Aorta (tissue), 5 donors: ENCODE results near the gene SH3RF3. TPM values are rescaled to one million over a fixed set of nuclear protein-coding genes. Genes with fewer than 3 reads are reported as not detected.
A peak's percentile ranks its signal among the peaks of the same experiment; 100 is the strongest.

Experiments used
- ATAC-seq: fragments of 200-7000 bp; cut with Tn5 transposase; one replicate; pipeline ENCODE4 v1.9.1; 2022; ENCODE audit warnings: moderate library complexity; ENCODE audit not compliant: low FRiP score
- DNase-seq, 2 donors: peaks; one replicate each; pipeline ENCODE4 v3.0.0-alpha.2; 2020
- H3K27ac ChIP-seq, 2 donors: one replicate each; pipeline ENCODE4 v1.5.1; 2013; ENCODE audit warnings: low read length in 2 of 2, mild to moderate bottlenecking in 2 of 2, moderate library complexity in 2 of 2, control low read depth in 1 of 2, inconsistent platforms in 1 of 2, low read depth in 1 of 2
- H3K27me3 ChIP-seq, 2 donors: one replicate each; pipeline ENCODE4 v1.6.1; 2013; ENCODE audit warnings: control low read depth in 1 of 2, low read length in 1 of 2, mild to moderate bottlenecking in 1 of 2, moderate library complexity in 1 of 2; ENCODE audit not compliant: insufficient read depth in 2 of 2, control insufficient read depth in 1 of 2
- H3K36me3 ChIP-seq, 2 donors: one replicate each; pipeline ENCODE4 v1.6.1; 2013; ENCODE audit warnings: control low read depth in 1 of 2, low read length in 1 of 2, mild to moderate bottlenecking in 1 of 2; ENCODE audit not compliant: insufficient read depth in 2 of 2, control insufficient read depth in 1 of 2
- H3K4me1 ChIP-seq, 2 donors: one replicate each; pipeline ENCODE4 v1.6.1; 2013; ENCODE audit warnings: low read length in 2 of 2, control low read depth in 1 of 2, mild to moderate bottlenecking in 1 of 2, moderate library complexity in 1 of 2; ENCODE audit not compliant: insufficient read depth in 2 of 2, control insufficient read depth in 1 of 2
- H3K4me3 ChIP-seq, 2 donors: one replicate each; pipeline ENCODE4 v1.5.1; 2013; ENCODE audit warnings: low read length in 2 of 2, control low read depth in 1 of 2, mild to moderate bottlenecking in 1 of 2
- H3K9me3 ChIP-seq: one replicate; pipeline ENCODE4 v1.6.1; 2013; ENCODE audit warnings: mild to moderate bottlenecking, low read length; ENCODE audit not compliant: control insufficient read depth
- WGBS, 2 donors: extraction: QIAGEN DNeasy Blood & Tissue Kit; methylation state at CpG; one replicate each; pipeline ENCODE4 v1.1.7; 2013; 5-methylcytosine and 5-hydroxymethylcytosine counted together
- intact Hi-C, 2 donors: fragments of 100-400 bp; cut with DNase I; formaldehyde crosslinking; loops; one replicate each; pipeline versions ENCODE4 v1.14.2 to v1.15.0; 2022
- polyA plus RNA-seq, 2 donors: library from polyadenylated mRNA; stranded (reverse); fragments of 200-250 nt; gene quantifications; one replicate each; pipeline ENCODE4 v1.2.3, GENCODE V29; 2013
- total RNA-seq, 2 donors: library from RNA; stranded (reverse); fragmentation: NEBNext Ultra II Directional; extraction: Animal tissue kit (Norgen Biotek cat#: 25700); gene quantifications; one replicate each; pipeline ENCODE4 v1.2.1, GENCODE V29; 2021
- donor health status: healthy with polysubstance abuse.
- donor health status: Bipolar disorder and iron deficiency.
- donor health status: DM: no; HTN: no; CAD: no.
- donor health status: DM: no; HTN: no; CAD: no.
- donor health status: DM: yes; HTN: yes; CAD: no.

Gene SH3RF3
- total and polyA plus RNA-seq, 4 donors, result 3.1 to 24.4 (median 18.0) TPM

- Histone ChIP-seq H3K27ac (peak overlapping the region; percentile 31 to 98), H3K4me1 (peaks cover 0 to 5% of the 10 kb centered on the region in 2 donors), H3K27me3 (no peaks in the 10 kb centered on the region), H3K4me3 (no peak overlapping the region), H3K36me3 (no peaks in the 10 kb centered on the region), H3K9me3 (no peaks in the 10 kb centered on the region)
- WGBS, 2 donors, result 55 to 62% methylated on average over 15 of the region's 15 CpGs
- ATAC-seq (peak; percentile 2), DNase-seq (peak; percentile 42 to 70)
- intact Hi-C loops, result loop anchor here (5.0 kb wide), 2 partner anchors 46 to 114 kb away; no protein-coding TSS in a partner anchor
Measured at GRCh38 chr2:109436610-109437225, 307.7 kb downstream of the SH3RF3 start.

DNA sequence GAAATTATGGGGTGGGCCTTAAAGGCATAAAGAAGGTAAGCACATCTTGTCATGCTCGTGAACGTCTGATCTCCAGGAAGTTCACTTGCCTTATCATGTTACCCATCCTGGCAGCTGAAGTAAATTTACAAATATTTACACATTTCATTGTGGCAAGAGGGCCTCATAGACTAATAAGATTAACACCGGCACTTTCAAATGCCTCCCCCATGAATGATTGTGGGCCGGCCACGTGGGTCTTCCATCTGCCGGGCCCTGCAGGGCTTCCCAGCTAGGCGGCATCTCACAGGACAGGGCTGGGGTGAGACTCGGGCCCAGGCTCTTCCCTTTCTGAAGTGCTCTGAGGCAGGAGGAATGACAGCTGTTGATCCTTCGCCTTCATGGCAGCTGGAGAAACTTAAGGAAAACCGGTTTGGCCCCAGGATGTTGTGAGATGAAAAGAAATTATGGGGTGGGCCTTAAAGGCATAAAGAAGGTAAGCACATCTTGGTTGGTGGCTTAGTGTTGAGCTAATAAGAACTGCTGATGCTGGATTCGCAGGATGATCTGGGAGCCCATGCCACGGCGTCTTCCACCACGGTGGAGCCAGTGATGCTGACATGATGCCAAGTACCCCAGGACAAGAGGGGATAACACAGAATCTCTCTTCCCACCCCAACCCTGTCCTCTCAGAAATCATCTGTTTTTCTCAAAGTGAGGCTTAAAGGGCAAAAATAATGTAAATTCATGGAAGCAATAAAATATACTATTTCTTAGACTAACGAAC lies 308.5 kb downstream of the SH3RF3 start:
- Histone ChIP-seq H3K9me3 (no peaks in the 10 kb centered on the region), H3K27ac (peak overlapping the region in 1 of 2 donors; percentile 30), H3K4me3 (no peak overlapping the region), H3K36me3 (no peaks in the 10 kb centered on the region), H3K27me3 (no peaks in the 10 kb centered on the region), H3K4me1 (peaks cover 0 to 5% of the 10 kb centered on the region in 2 donors)
- DNase-seq, result peak in 1 of 2 donors; percentile 46
- ATAC-seq, result no peak
- intact Hi-C loops, result loop anchor here (2.0 to 5.0 kb wide), 4 partner anchors 45 to 265 kb away; no protein-coding TSS in a partner anchor
- WGBS, 2 donors, result 92 to 95% methylated on average over 15 of the region's 15 CpGs

- peak overlapping the region; percentile 85 to 94 for H3K27ac ChIP-seq
- no peaks in the 10 kb centered on the region for H3K27me3 ChIP-seq
- peaks cover 0 to under 1% of the 10 kb centered on the region in 2 donors for H3K36me3 ChIP-seq
- H3K4me1 ChIP-seq, result peaks cover 0 to 5% of the 10 kb centered on the region in 2 donors
- intact Hi-C loops, result loop anchor here (2.0 to 5.0 kb wide), 4 partner anchors 44 to 265 kb away; no protein-coding TSS in a partner anchor
- no peak for ATAC-seq
- H3K9me3 ChIP-seq, result no peaks in the 10 kb centered on the region
- H3K4me3 ChIP-seq, result no peak overlapping the region
- DNase-seq, result peak in 1 of 2 donors; percentile 55
- 100% methylated on average over 1 of the region's 1 CpG for WGBS, 2 donors
Measured at GRCh38 chr2:109438146-109438545, 309.1 kb downstream of the SH3RF3 start.

GRCh38 chr2:109438773-109439389 lies 309.9 kb downstream of the SH3RF3 start:
- intact Hi-C loops, result loop anchor here (2.0 to 5.0 kb wide), 4 partner anchors 43 to 266 kb away; no protein-coding TSS in a partner anchor

GRCh38 chr2:109439390-109439786 lies 310.4 kb downstream of the SH3RF3 start:
- intact Hi-C loops, result loop anchor here (2.0 to 5.0 kb wide), 4 partner anchors 43 to 267 kb away; no protein-coding TSS in a partner anchor
- peak overlapping the region; percentile 65 to 67 for H3K27ac ChIP-seq
- no peak overlapping the region for H3K4me3 ChIP-seq
- 43 to 63% methylated on average over 4 of the region's 4 CpGs for WGBS, 2 donors
- no peaks in the 10 kb centered on the region for H3K9me3 ChIP-seq
- peaks cover 0 to 5% of the 10 kb centered on the region in 2 donors for H3K4me1 ChIP-seq
- DNase-seq, result no peak
- no peaks in the 10 kb centered on the region for H3K27me3 ChIP-seq
- ATAC-seq, result no peak
- H3K36me3 ChIP-seq, result peaks cover 0 to 2% of the 10 kb centered on the region in 2 donors

More at GRCh38 chr2:109438773-109439389, 309.9 kb downstream of the SH3RF3 start:
- DNase-seq (peak; percentile 83), ATAC-seq (peak; percentile 76)
- Histone ChIP-seq H3K36me3 (peaks cover 0 to 2% of the 10 kb centered on the region in 2 donors), H3K4me3 (no peak overlapping the region), H3K27ac (peak overlapping the region; percentile 85 to 94), H3K4me1 (peaks cover 0 to 5% of the 10 kb centered on the region in 2 donors), H3K27me3 (no peaks in the 10 kb centered on the region), H3K9me3 (no peaks in the 10 kb centered on the region)
- 2 to 10% methylated on average over 8 of the region's 8 CpGs for WGBS, 2 donors

- peaks cover 0 to 5% of the 10 kb centered on the region in 2 donors for H3K4me1 ChIP-seq
- WGBS, 2 donors, result 93 to 95% methylated on average over 7 of the region's 7 CpGs
Measured at GRCh38 chr2:109439986-109440385, 311.0 kb downstream of the SH3RF3 start.

GRCh38 chr2:109440499-109441156 lies 311.6 kb downstream of the SH3RF3 start:
- Histone ChIP-seq H3K9me3 (no peaks in the 10 kb centered on the region), H3K36me3 (peaks cover 0 to 2% of the 10 kb centered on the region in 2 donors), H3K27ac (peak overlapping the region; percentile 46 to 96), H3K4me3 (no peak overlapping the region), H3K27me3 (no peaks in the 10 kb centered on the region), H3K4me1 (peaks cover 0 to 5% of the 10 kb centered on the region in 2 donors)
- WGBS, 2 donors, result 43 to 47% methylated on average over 4 of the region's 4 CpGs
- ATAC-seq (peak; percentile 37), DNase-seq (peak; percentile 20 to 31)
- intact Hi-C loops, result no loop called here

More at GRCh38 chr2:109439986-109440385, 311.0 kb downstream of the SH3RF3 start:
- peaks cover 0 to 2% of the 10 kb centered on the region in 2 donors for H3K36me3 ChIP-seq
- peak overlapping the region; percentile 65 to 67 for H3K27ac ChIP-seq
- intact Hi-C loops, result loop anchor here (2.0 to 5.0 kb wide), 4 partner anchors 42 to 267 kb away; no protein-coding TSS in a partner anchor
- no peak overlapping the region for H3K4me3 ChIP-seq
- ATAC-seq, result no peak
- no peaks in the 10 kb centered on the region for H3K27me3 ChIP-seq
- DNase-seq, result no peak
- H3K9me3 ChIP-seq, result no peaks in the 10 kb centered on the region
